ENCODE data around the gene EXOSC7.
A peak's percentile ranks its signal among the peaks of the same experiment; 100 is the strongest.

Gene EXOSC7

DNA sequence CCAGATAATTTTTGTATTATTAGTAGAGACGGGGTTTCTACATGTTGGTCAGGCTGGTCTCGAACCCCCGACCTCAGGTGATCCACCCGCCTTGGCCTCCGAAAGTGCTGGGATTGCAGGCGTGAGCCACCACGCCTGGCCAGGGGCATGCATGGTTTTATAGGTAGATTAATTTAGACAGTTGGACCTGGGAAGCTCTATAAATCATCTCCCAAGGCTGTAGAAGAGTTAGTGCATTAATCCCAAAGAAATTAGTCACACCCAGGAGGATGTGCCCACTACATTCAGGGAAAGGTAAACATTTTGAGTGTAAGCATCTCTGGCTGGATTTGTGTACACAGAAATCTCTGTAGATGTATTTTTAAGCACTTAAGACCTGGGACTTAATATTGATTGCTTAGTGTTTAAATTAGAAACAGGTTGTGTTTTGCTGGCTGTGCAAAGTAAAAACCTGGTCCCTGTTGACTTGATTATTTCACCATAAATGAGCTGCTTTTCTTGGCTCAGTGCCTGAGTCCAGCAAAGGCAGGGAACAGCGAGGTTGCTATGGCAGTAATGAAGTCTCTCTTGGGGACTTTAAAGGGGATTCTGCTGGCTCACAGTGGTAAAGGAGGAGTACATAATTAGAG, 19.2 kb downstream of the EXOSC7 start:
- peak; percentile 50 for DNase-seq

- no peak for DNase-seq
These were observed 20.5 kb downstream of the EXOSC7 start for GRCh38 chr3:44996556-44996969.

DNA sequence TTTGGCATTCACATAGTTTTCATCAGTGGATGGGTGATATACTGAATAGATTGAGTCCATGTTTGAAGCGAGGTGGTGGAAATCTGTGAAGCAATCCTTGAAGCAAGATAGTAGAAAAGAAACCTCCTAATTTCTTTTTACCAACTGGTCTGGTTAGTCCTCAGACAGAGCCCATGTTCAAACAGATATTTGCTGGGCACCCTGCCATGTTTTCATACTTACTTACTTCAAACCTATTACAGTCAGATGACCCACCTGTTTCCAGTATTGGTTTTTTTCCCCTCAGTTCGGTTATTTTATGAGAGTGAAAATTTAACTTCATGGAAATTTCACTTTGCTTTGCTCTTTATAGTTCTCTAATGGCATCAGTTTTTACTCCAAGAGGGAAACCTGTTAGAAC, 23.7 kb downstream of the EXOSC7 start:
- DNase-seq = no peak

GRCh38 chr3:45000823-45001222, 24.8 kb downstream of the EXOSC7 start:
- DNase-seq = no peak

DNA sequence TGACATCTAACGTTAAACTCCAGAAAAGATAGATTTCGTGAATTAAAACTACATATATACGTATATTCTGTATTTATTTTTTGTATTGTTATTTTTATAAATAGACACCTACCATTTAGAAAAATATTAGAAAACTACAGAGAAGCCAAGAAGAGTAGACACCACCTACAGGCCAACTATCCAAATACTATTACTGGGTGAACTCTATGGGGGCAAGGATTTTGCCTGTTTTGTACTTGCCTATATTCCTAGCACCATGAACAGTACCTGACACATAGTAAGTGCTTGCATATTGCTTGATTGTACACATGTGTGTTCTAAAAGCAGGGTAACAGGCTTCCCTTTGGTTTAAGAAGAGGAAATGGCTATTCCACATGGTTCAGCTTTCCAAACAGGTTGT, 25.7 kb downstream of the EXOSC7 start:
- DNase-seq = no peak

DNA sequence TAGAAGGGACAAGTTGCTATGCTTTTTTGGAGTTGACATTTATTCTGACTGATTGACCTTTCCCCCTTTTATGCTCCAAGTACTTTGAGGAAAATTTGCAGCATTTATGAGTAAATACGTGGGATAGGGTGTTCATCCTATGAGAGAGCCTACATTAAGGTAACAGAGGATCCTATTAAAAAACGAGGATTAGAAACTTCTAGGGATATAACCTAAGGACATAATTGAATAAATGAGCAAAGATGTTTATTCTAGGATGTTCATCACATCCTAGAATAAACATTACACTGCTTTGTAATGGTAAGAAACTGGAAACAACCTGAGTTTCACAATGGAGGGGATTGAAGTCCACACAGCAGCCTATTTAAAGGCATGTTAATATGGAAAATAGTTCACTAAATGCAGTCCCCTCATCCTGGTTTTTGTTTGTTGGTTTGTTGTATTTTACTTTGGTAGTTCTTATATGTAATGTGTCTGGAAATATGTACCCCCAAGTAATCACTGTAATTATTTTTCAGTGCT, 26.2 kb downstream of the EXOSC7 start:
- no peak for DNase-seq

- DNase-seq = no peak
These were observed 26.7 kb downstream of the EXOSC7 start for GRCh38 chr3:45002720-45003119.

DNA sequence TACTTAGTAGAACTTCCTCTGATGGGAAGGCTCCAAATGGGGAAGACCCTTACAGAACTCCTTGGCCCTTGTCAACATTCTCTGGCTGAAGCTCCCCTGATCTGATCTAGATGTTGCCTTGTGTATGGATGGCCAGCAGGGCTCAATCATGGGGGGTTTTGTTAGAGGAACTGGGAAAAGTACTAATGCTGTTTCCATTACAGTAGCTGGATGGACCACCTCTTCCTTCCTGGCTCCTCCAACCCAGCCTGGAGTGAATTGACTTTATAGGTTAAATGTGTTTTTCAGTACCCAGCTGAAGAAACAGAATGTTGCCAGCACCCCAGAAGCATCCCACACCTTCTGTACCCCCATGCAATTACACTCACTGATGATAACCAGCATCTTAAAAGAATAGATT, 27.4 kb downstream of the EXOSC7 start:
- DNase-seq = no peak

GRCh38 chr3:45003859-45004258, 27.8 kb downstream of the EXOSC7 start:
- no peak for DNase-seq

DNA sequence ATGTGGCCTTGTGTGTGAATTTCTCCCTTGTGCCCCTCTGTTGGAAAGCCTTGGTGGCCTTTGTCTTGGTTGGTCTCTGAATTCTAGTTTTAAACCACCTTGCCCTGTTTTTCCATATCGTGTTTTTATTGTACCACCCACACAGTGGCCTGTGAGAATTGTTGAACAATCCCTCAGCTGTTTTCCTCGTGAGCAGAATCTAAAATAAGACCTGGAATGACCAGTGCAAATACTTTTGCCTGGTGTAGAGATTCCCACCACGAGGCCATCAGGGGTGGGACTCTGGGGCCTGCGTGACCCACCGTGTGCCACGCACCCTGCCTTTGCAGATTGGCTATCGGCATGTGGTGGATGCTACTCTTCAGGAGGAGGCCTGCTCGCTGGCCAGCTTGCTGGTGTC, 31.0 kb downstream of the EXOSC7 start:
- no peak for DNase-seq

DNA sequence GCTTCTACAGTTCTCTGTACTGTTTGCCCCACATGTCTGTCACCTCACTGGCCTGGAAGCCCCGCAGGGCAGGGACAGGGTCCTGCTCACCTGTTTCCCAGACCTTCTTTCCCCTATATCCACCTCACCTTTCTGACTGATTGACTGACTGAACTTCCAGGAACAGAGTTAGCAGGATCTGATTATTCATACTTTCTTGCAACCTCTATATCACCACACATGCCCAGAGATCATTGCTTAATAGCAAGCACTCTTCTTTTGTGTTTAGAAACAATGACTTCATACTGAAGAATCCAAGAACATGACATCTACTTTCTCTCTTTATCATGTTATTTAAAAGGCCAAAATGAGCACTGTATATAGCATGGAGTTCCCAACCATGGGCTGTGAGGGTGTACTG, 32.1 kb downstream of the EXOSC7 start:
- no peak for DNase-seq

- no peak for DNase-seq
These were observed 33.8 kb downstream of the EXOSC7 start for GRCh38 chr3:45009868-45010267.

DNA sequence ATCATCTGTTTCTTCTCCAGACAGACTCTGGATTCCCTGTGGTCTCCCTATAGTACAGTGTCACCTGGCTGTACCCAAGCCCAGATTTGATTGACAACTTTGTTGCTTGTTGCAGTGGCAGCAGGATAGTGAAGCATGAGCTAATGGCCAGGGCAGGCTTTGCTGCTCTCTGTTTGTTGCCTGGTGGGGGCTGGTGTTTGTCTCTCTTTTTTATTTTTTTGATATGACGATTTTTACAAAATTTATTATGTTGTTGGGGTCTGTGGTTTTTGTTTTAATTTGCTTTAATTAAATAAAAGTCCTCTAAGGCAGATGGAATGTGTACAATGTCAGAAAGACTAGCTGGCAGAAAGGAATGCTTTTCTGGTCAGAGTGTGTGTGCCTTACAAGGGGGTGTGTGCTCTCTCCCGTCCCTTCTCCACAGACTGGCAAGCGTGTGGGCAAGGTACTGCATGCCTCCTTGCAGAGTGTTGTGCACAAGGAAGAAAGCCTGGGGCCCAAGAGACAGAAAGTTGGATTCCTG, 34.8 kb downstream of the EXOSC7 start:
- DNase-seq = no peak

DNA sequence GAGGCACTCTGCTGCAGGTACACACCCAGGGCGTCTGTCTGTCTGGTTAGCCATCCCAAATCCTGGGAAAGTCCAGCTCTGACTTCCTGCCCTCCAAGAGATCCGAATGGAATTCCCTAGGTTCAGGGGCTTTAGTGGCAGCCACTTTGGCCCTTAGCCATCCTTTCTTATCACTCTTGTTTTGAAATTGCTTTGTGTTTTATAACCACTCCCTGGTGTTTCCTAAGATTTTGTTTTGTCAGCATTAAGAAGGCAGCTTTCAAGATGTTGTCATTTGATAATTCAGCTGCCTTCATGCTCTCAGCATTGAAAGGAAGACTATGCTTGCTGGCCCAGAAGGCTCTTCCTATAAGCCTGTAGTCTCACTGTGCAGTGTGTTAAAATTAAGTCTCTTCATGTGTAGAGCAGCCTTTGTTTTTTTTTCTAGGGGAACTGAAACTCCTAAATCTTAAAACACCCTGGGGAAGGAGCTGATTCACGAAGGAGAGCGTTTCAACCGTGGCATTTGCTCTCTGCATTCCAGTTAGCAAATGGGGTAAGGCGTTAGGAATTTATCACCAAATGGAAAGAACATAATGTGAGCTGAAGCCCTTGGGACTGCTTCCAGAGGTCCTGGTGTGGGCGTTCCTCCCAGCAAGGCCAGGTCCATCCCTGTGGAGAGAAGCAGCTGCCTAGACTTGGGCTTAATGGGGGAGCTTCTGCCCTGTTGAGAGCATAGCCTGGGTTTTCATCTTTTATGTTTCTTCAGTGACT, 35.9 kb downstream of the EXOSC7 start:
- no peak for DNase-seq

DNA sequence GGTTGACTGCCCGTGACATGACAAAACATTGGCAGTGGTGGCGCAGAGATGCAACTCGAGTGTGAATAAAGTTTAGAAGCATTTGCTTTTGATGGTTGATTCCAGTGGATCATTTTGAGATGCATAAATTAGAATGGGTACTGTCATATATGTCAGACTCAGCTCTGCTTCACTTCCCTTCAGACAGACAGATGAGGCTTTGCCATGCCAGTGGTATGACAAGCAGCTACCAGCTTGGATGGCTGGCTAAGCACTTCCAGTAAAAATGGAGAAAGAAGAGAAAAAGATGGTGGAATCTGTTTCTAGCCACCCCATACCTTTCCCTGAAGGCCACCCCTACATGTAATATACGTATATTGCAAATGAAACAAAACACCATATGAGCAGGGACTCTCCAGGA, 36.5 kb downstream of the EXOSC7 start:
- no peak for DNase-seq

- DNase-seq = no peak
These were observed 40.9 kb downstream of the EXOSC7 start for GRCh38 chr3:45016916-45017315.

- no peak for DNase-seq
These were observed 41.8 kb downstream of the EXOSC7 start for GRCh38 chr3:45017821-45018220.

GRCh38 chr3:45020534-45020933, 44.5 kb downstream of the EXOSC7 start:
- no peak for DNase-seq

DNA sequence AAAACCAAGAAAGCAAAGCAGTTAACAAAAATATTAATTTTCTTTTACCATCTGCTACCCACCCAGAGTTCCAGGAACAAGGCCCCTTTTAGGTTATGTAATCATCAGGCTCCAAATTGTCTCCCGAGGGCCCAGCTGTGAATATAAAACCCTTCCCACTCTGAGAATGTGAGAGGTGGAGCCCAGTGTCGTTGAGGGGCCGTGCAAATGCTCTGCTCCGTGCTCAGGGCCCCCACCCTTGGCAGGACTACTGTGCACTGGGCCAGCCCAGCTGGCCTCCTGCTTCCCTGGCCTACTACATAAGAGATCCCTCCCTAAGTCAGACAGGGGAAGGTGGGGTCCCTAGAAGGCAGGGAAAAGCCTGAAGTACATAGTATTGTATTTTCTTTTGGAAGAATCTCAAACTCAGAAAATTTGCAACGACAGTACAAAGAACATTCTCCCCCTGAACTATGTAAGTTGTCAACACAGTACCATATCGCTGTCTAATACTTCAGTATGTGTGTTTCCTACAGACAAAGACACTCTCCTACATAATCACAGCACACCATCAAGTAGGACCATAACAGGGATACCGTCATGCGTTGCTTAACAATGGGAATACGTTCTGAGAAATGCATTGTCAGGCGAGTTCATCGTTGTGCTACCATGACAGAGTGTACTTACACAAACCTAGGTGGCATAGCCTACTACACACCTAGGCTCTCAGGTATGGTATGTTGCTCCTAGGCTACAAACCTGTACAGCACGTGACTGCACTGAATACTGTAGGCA, 45.7 kb downstream of the EXOSC7 start:
- no peak for DNase-seq

GRCh38 chr3:45023675-45024074, 47.6 kb downstream of the EXOSC7 start:
- DNase-seq = no peak

DNA sequence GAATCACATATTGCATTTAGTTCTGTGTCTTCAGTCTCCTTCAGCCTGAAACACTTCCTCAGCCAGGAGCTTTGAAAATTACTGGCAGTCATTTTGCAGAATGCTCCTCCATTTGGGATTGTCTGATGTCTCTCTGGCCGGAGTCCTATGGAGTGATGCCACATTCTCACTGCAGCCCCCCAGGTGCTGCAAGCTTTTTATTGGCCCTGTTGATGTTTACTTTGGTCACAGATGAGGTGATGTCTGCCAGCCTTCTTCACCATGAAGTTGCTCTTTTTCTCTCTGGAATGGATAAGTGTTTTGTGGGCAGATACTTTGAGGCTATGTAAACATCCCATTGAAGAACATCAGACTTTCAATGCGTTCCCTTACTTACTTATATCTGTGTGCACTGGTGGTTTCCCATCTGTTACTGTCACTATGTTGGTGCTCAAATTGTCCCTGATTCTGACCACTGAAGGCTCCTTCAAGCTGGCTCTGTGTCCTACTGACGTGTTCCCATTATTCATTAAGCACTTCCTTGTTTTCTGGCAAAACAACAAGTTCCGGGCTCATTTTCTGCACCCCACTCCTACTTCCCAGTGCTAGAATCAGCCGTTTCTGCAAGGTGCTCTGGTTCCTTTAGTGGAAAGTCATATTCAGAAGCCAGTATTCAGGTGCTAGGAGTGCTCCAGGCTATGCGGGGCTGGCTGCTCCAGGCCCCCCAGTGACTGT, 48.7 kb downstream of the EXOSC7 start:
- DNase-seq = no peak

DNA sequence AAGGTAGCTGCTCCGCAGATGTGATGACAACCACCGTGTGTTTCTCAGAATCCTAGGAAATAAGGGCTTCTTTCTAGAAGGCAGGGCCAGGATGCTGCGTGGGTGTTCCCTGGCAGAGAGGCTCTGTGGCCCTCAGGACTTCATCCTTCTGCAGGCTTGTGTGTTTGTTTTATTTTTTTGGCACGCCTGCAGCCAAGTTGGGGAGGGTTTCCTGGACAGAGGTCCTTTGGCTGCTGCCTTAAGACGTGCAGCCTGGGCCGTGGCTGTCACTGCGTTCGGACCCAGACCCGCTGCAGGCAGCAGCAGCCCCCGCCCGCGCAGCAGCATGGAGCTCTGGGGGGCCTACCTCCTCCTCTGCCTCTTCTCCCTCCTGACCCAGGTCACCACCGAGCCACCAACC, 50.0 kb downstream of the EXOSC7 start, which contains the start of gene CLEC3B:
TSS of gene CLEC3B (plus strand) at position 266 of the 400 bp plus-strand sequence. CDS start at position 326, 60 bp downstream.
- no peak for DNase-seq

- DNase-seq = no peak
These were observed 50.9 kb downstream of the EXOSC7 start for GRCh38 chr3:45026957-45027356.

Data from NCI-H1092 (cell line).